SK-N-SH (cell line): ENCODE data around the gene FRMD3. TPM values are rescaled to one million over a fixed set of nuclear protein-coding genes. Genes with fewer than 3 reads are reported as not detected.

Experiments used
- CTCF ChIA-PET: fragments of 300-600, 350-600 bp; formaldehyde crosslinking; extraction: SDS; loops from one replicate; lab custom pipeline; 2021; lab: Yijun Ruan, JAX
- POLR2A ChIA-PET: fragments of 350-600 bp; sonication (Branson Sonifier 250); formaldehyde crosslinking; extraction: SDS; loops from one replicate; lab custom pipeline; 2020; ENCODE audit warnings: antibody characterized with exemption, inconsistent platforms; lab: Yijun Ruan, JAX
- DNase-seq: peaks from one replicate; pipeline ENCODE4 v3.0.0; 2012
- H2AFZ ChIP-seq: fragments of 200-600 bp; sonication (generic); 2 replicates; pipeline ENCODE4 v1.8.1; 2016; ENCODE audit warnings: antibody characterized with exemption, mild to moderate bottlenecking, low read depth
- H3F3A ChIP-seq: fragments of 200-600 bp; sonication (generic); replicated peaks from 2 replicates; pipeline ENCODE3; 2016; ENCODE audit warnings: antibody characterized with exemption, mild to moderate bottlenecking; ENCODE audit not compliant: insufficient read depth
- H3K27ac ChIP-seq, 2 experiments: fragments of 200-500 bp in 1 of 2; fragments of 200-600 bp in 1 of 2; sonication (Bioruptor generic) in 1 of 2; sonication (generic), shearing (Covaris generic) in 1 of 2; 2 replicates each; pipeline versions ENCODE4 v1.5.1 to v1.6.1; 2014 to 2016; ENCODE audit warnings: low read depth in 2 of 2, inconsistent platforms in 1 of 2, low read length in 1 of 2, mild to moderate bottlenecking in 1 of 2, mixed read lengths in 1 of 2
- H3K27me3 ChIP-seq: fragments of 200-600 bp; sonication (generic), shearing (Covaris generic); 2 replicates; pipeline ENCODE4 v1.6.1; 2016; ENCODE audit warnings: mixed run types; ENCODE audit not compliant: insufficient read depth
- H3K36me3 ChIP-seq, 2 experiments: fragments of 200-500 bp in 1 of 2; fragments of 200-600 bp in 1 of 2; sonication (Bioruptor generic) in 1 of 2; sonication (generic) in 1 of 2; replicated peaks in 1 of 2; 2 replicates each; pipeline versions ENCODE3 to v1.5.1; 2014 to 2016; ENCODE audit warnings: low read length in 1 of 2, mild to moderate bottlenecking in 1 of 2; ENCODE audit not compliant: insufficient read depth in 2 of 2, control insufficient read depth in 1 of 2
- H3K4me1 ChIP-seq, 2 experiments: fragments of 200-500 bp in 1 of 2; fragments of 200-600 bp in 1 of 2; sonication (Bioruptor generic) in 1 of 2; sonication (generic), shearing (Covaris generic) in 1 of 2; 2 replicates each; pipeline versions ENCODE4 v1.5.1 to v1.6.1; 2014 to 2016; ENCODE audit warnings: low read depth in 1 of 2, low read length in 1 of 2, mixed run types in 1 of 2; ENCODE audit not compliant: insufficient read depth in 2 of 2, control insufficient read depth in 1 of 2
- H3K4me2 ChIP-seq: fragments of 200-600 bp; sonication (generic), shearing (Covaris generic); 2 replicates; pipeline ENCODE4 v1.6.1; 2017; ENCODE audit warnings: mixed run types
- H3K4me3 ChIP-seq, 2 experiments: fragments of 200-500 bp in 1 of 2; fragments of 200-600 bp in 1 of 2; sonication (Bioruptor generic) in 1 of 2; sonication (generic), shearing (Covaris generic) in 1 of 2; 2 replicates each; pipeline versions ENCODE4 v1.5.1 to v1.8.1; 2014 to 2016; ENCODE audit warnings: low read depth in 2 of 2, inconsistent platforms in 1 of 2, low read length in 1 of 2, mild to moderate bottlenecking in 1 of 2, mixed read lengths in 1 of 2, moderate library complexity in 1 of 2
- H3K79me2 ChIP-seq: fragments of 200-600 bp; sonication (generic); 2 replicates; pipeline ENCODE4 v1.8.1; 2017; ENCODE audit warnings: mild to moderate bottlenecking; ENCODE audit not compliant: insufficient read depth
- H3K9ac ChIP-seq: fragments of 200-600 bp; sonication (generic); 2 replicates; pipeline ENCODE4 v1.6.1; 2017; ENCODE audit warnings: mixed run types
- H3K9me2 ChIP-seq: fragments of 200-600 bp; sonication (generic); 2 replicates; pipeline ENCODE4 v1.6.1; 2017; ENCODE audit warnings: mixed run types
- H3K9me3 ChIP-seq: fragments of 200-600 bp; sonication (generic); 2 replicates; pipeline ENCODE4 v1.6.1; 2017; ENCODE audit warnings: mixed run types, mild to moderate bottlenecking, moderate library complexity
- H4K20me1 ChIP-seq: fragments of 200-600 bp; sonication (generic); 2 replicates; pipeline ENCODE4 v1.6.1; 2017; ENCODE audit warnings: mild to moderate bottlenecking, mixed run types; ENCODE audit not compliant: insufficient read depth
- CHD2 ChIP-seq: fragments of 150-350 bp; IDR thresholded peaks from 2 replicates; pipeline ENCODE4 v1.6.1; 2018; ENCODE audit warnings: low read length; ENCODE audit not compliant: partially characterized antibody
- FOXJ3 ChIP-seq: sonication (generic); formaldehyde crosslinking; IDR thresholded peaks from 2 replicates; pipeline ENCODE4 v1.5.1; 2020; ENCODE audit warnings: mild to moderate bottlenecking, missing genetic modification reagents
- GABPA ChIP-seq: IDR thresholded peaks from 2 replicates; pipeline ENCODE4 v1.4.0; 2012; ENCODE audit warnings: low read depth, mild to moderate bottlenecking
- NFIC ChIP-seq: IDR thresholded peaks from 2 replicates; pipeline ENCODE4 v1.4.0; 2012; ENCODE audit warnings: borderline replicate concordance
- POLR2AphosphoS5 ChIP-seq: IDR thresholded peaks from 2 replicates; pipeline ENCODE4 v1.6.1; 2012; ENCODE audit warnings: low read depth, low read length
- SMC3 ChIP-seq: IDR thresholded peaks from 2 replicates; pipeline ENCODE4 v1.6.1; 2012; ENCODE audit warnings: low read depth, low read length, improper control_type of control experiment
- TAF1 ChIP-seq: IDR thresholded peaks from 2 replicates; pipeline ENCODE4 v1.6.1; 2012; ENCODE audit warnings: low read depth, mild to moderate bottlenecking, low read length, moderate library complexity, borderline replicate concordance
- TCF12 ChIP-seq: IDR thresholded peaks from 2 replicates; pipeline ENCODE4 v1.4.0; 2012
- TEAD4 ChIP-seq: IDR thresholded peaks from 2 replicates; pipeline ENCODE4 v1.4.0; 2012; ENCODE audit warnings: mild to moderate bottlenecking, borderline replicate concordance; ENCODE audit not compliant: insufficient read depth
- YY1 ChIP-seq: IDR thresholded peaks from 2 replicates; pipeline ENCODE4 v1.4.0; 2012; ENCODE audit warnings: low read depth, mild to moderate bottlenecking
- WGBS: methylation state at CpG from one replicate; pipeline ENCODE4 v1.1.6; 2017; ENCODE audit warnings: low lambda C conversion rate; 5-methylcytosine and 5-hydroxymethylcytosine counted together
- polyA plus RNA-seq, 3 experiments: library from polyadenylated mRNA; depleted of rRNA; stranded (reverse); fragments of >200 nt; gene quantifications; 2 replicates each; pipeline ENCODE4 v1.2.3, GENCODE V29; 2012
- TF ChIP-seq, protein P1 (sequence below): fragments of 200-600 bp; sonication (generic); IDR thresholded peaks from 2 replicates; pipeline ENCODE4 v1.6.1; 2017; ENCODE audit warnings: antibody characterized with exemption, mild to moderate bottlenecking, moderate library complexity
- TF ChIP-seq, protein P2 (sequence below): IDR thresholded peaks from 2 replicates; pipeline ENCODE4 v1.4.0; 2012; ENCODE audit warnings: low read depth
- TF ChIP-seq, protein P3 (sequence below): IDR thresholded peaks from 2 replicates; pipeline ENCODE4 v1.4.0; 2012; ENCODE audit warnings: low read depth, borderline replicate concordance

The FRMD3 gene
- polyA plus RNA-seq, 1 of the 3 experiments (the other 2 are of a cell fraction), result 0.89 TPM

DNA sequence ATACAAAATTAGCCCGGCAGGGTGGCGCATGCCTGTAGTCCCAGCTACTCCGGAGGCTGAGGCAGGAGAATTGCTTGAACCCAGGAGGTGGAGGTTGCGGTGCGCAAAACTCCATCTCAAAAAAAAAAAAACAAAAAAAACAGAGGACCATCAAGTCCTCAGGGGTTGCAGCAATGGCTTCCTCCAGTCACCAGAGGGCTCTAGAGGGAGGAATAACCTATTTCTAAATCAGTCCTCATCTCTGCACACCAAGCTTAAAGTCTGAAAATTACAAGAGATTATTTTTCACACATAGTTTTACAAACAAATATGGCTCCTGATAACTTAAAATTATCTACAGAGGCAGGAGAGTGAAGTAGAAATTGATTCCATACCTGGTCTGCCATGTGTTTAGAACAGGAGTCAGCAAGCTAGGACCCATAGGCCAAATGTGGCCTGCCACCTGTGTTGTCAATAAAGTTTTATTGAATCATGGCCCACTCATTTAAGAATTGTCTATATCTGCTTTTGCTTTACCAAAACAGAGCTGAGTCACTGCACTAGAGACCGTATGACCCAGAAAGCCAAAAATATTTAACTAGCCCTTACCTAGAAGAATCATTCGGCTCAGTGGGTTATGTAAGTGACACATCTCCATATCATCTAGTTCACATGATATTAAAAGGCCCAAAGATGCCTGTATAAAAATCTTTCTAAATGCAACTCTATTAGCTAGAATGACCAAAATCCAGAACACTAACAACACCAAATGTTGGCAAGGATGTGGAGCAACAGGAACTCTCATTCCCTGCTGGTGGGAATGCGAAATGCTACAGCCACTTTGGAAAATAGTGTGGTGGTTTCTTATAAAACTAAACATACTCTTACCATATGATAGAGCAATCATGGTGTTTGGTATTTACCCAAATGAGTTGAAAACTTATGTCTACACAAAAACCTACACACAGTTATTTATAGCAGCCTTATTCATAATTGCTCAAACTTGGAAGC, 207.7 kb downstream of the FRMD3 start:
- no peak overlapping the region for H3K4me3 ChIP-seq
- 90% methylated on average over 8 of the region's 8 CpGs for WGBS
- no peaks in the 10 kb centered on the region for H3F3A ChIP-seq
- no peaks in the 10 kb centered on the region for H3K27me3 ChIP-seq
- no peak for DNase-seq
- H3K9me3 ChIP-seq, result no peaks in the 10 kb centered on the region
- ChIA-PET CTCF (interaction anchor here (1.2 to 7.0 kb wide), 4 partner anchors 94 to 290 kb away, joined by 3 to 111 read pairs (median 18); partner anchors contain the start of gene FRMD3), POLR2A (no interaction called here)
- no peak overlapping the region for H2AFZ ChIP-seq
- no peaks in the 10 kb centered on the region for H3K9me2 ChIP-seq
- TF ChIP-seq, protein P1, sequence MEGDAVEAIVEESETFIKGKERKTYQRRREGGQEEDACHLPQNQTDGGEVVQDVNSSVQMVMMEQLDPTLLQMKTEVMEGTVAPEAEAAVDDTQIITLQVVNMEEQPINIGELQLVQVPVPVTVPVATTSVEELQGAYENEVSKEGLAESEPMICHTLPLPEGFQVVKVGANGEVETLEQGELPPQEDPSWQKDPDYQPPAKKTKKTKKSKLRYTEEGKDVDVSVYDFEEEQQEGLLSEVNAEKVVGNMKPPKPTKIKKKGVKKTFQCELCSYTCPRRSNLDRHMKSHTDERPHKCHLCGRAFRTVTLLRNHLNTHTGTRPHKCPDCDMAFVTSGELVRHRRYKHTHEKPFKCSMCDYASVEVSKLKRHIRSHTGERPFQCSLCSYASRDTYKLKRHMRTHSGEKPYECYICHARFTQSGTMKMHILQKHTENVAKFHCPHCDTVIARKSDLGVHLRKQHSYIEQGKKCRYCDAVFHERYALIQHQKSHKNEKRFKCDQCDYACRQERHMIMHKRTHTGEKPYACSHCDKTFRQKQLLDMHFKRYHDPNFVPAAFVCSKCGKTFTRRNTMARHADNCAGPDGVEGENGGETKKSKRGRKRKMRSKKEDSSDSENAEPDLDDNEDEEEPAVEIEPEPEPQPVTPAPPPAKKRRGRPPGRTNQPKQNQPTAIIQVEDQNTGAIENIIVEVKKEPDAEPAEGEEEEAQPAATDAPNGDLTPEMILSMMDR, result peak; percentile 24; the same call in 1 of the 2 replicates
- TF ChIP-seq TCF12, result no peak
- H3K4me1 ChIP-seq, result peaks cover 6 to 19% of the 10 kb centered on the region in 2 experiments; a peak in 3 of 4 replicates
- no peak overlapping the region for H3K27ac ChIP-seq
- H3K9ac ChIP-seq, result no peak overlapping the region
- H3K79me2 ChIP-seq, result no peaks in the 10 kb centered on the region
- H4K20me1 ChIP-seq, result no peaks in the 10 kb centered on the region
- no peak overlapping the region for H3K4me2 ChIP-seq
- H3K36me3 ChIP-seq, result peaks cover 0 to 12% of the 10 kb centered on the region in 2 experiments

DNA sequence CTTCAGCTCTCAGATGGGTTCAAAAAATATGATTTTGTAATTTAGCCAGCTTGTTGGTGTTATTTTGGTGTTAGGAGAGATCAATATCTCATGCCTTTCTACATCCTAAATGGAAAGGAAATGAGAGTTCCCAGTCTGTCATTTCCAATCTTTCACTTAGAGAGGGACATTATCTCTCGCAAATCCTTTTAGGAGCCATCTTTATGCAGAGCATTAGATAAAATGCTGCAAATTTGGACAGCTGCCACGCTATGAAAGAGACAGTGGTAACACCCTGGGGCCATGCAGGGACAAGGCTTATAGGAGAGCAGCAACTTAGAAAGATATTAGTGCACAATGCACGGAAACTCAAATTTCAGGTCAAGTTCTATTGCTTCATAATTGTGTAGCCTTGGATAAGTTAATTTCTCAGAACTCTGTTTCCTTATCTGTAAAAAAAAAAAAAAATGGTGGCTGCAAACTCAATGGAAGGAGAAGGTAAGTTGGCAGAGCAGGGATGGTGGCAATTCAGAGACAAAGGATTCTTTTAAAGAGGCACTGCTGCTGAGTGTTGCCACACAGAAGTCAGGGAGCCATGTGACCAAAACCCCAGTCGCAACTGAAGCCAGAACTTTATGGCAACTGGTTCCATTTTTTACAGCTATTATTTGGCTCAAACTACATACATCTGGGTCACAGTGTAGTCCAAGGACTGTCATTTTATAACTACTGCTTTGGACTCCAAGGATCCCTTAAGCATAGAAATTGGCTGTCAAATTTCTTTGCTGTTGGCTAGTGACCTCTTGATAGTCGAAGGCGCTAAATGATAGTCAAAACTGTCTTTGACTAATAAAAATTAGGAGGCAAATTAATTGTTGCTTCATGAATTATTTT, 210.2 kb downstream of the FRMD3 start:
- POLR2A ChIA-PET, result interaction anchor here (0.7 to 1.7 kb wide), 5 partner anchors 23 to 295 kb away, joined by 3 to 9 read pairs (median 4); partner anchors contain the start of gene IDNK
- H3K4me2 ChIP-seq, result peak overlapping the region; percentile 47; the same call in 1 of the 2 replicates
- no peak overlapping the region; a peak in 2 of 4 replicates for H3K4me3 ChIP-seq
- H3K9me3 ChIP-seq, result no peaks in the 10 kb centered on the region
- CTCF ChIA-PET, result interaction anchor here (0.6 to 5.7 kb wide), 13 partner anchors 16 to 593 kb away, joined by 3 to 32 read pairs (median 3); partner anchors contain the start of genes FRMD3 and KIF27
- no peaks in the 10 kb centered on the region for H3K79me2 ChIP-seq
- peaks cover 0 to 12% of the 10 kb centered on the region in 2 experiments for H3K36me3 ChIP-seq
- no peaks in the 10 kb centered on the region for H4K20me1 ChIP-seq
- 60% methylated on average over 6 of the region's 6 CpGs for WGBS
- no peaks in the 10 kb centered on the region for H3F3A ChIP-seq
- no peaks in the 10 kb centered on the region for H3K9me2 ChIP-seq
- no peak overlapping the region for H3K9ac ChIP-seq
- no peak overlapping the region for H2AFZ ChIP-seq
- H3K27me3 ChIP-seq, result no peaks in the 10 kb centered on the region
- peaks cover 6 to 19% of the 10 kb centered on the region in 2 experiments; a peak in 3 of 4 replicates for H3K4me1 ChIP-seq
- peak; percentile 62 for DNase-seq
- peak overlapping the region; percentile 53 to 97; a peak in 3 of 4 replicates for H3K27ac ChIP-seq
- TF ChIP-seq YY1 (no peak), NFIC (peak; percentile 54), GABPA (no peak), POLR2AphosphoS5 (peak; percentile 44; the same call in 1 of the 2 replicates), SMC3 (peak; percentile 2; the same call in 1 of the 2 replicates), FOXJ3 (CRISPR knock-in tag) (peak; percentile 95), CHD2 (peak; percentile 71), TEAD4 (peak; percentile 31; the same call in 1 of the 2 replicates), TAF1 (no peak), TCF12 (peak; percentile 44)
- TF ChIP-seq, protein P2, sequence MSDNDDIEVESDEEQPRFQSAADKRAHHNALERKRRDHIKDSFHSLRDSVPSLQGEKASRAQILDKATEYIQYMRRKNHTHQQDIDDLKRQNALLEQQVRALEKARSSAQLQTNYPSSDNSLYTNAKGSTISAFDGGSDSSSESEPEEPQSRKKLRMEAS, result no peak
- TF ChIP-seq, protein P3, sequence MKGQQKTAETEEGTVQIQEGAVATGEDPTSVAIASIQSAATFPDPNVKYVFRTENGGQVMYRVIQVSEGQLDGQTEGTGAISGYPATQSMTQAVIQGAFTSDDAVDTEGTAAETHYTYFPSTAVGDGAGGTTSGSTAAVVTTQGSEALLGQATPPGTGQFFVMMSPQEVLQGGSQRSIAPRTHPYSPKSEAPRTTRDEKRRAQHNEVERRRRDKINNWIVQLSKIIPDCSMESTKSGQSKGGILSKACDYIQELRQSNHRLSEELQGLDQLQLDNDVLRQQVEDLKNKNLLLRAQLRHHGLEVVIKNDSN, result no peak
- TF ChIP-seq, protein P1, result no peak
